Hepatocyte (in vitro differentiated cells): Measurements from ENCODE around the gene D2HGDH. TPM values are rescaled to one million over a fixed set of nuclear protein-coding genes. Genes with fewer than 3 reads are reported as not detected.

Experiments used
- DNase-seq: peaks from one replicate; pipeline ENCODE4 v3.0.0-alpha.2; 2016; ENCODE audit warnings: low spot score
- H2AFZ ChIP-seq: fragments of 200-600 bp; sonication (generic); 2 replicates; pipeline ENCODE4 v1.6.0; 2016; ENCODE audit warnings: antibody characterized with exemption, mild to moderate bottlenecking
- H3K27ac ChIP-seq: fragments of 200-600 bp; sonication (generic); 2 replicates; pipeline ENCODE4 v1.5.1; 2016; ENCODE audit warnings: mild to moderate bottlenecking
- H3K27me3 ChIP-seq: fragments of 200-600 bp; sonication (generic); 2 replicates; pipeline ENCODE4 v1.6.1; 2016
- H3K36me3 ChIP-seq: fragments of 200-600 bp; sonication (generic); replicated peaks from 2 replicates; pipeline ENCODE4 v1.5.1; 2016; ENCODE audit warnings: low read depth; ENCODE audit not compliant: insufficient read depth
- H3K4me1 ChIP-seq: fragments of 200-600 bp; sonication (generic); 2 replicates; pipeline ENCODE4 v1.5.1; 2016; ENCODE audit warnings: mild to moderate bottlenecking, moderate library complexity; ENCODE audit not compliant: insufficient read depth
- H3K4me2 ChIP-seq: fragments of 200-600 bp; sonication (generic); 2 replicates; pipeline ENCODE4 v1.6.0; 2016
- H3K4me3 ChIP-seq: fragments of 200-600 bp; sonication (generic); 2 replicates; pipeline ENCODE4 v1.5.1; 2016; ENCODE audit warnings: mild to moderate bottlenecking
- H3K79me2 ChIP-seq: fragments of 200-600 bp; sonication (generic); 2 replicates; pipeline ENCODE4 v1.6.0; 2017; ENCODE audit warnings: mild to moderate bottlenecking
- H3K9me2 ChIP-seq: fragments of 200-600 bp; sonication (generic); replicated peaks from 2 replicates; pipeline ENCODE4 v1.6.0; 2017; ENCODE audit warnings: mild to moderate bottlenecking; ENCODE audit not compliant: insufficient read depth
- H3K9me3 ChIP-seq: fragments of 200-600 bp; sonication (generic); 2 replicates; pipeline ENCODE4 v1.5.1; 2016; ENCODE audit warnings: low read depth, mild to moderate bottlenecking
- H4K20me1 ChIP-seq: fragments of 200-600 bp; sonication (generic); 2 replicates; pipeline ENCODE4 v1.6.0; 2016; ENCODE audit warnings: mild to moderate bottlenecking; ENCODE audit not compliant: insufficient read depth, poor library complexity, severe bottlenecking
- CTCF ChIP-seq: fragments of 200-600 bp; sonication (generic); IDR thresholded peaks from 2 replicates; pipeline ENCODE4 v1.5.1; 2016; ENCODE audit warnings: antibody characterized with exemption, mild to moderate bottlenecking; ENCODE audit not compliant: poor library complexity
- EZH2 ChIP-seq: fragments of 200-600 bp; sonication (generic); IDR thresholded peaks from 2 replicates; pipeline ENCODE4 v1.6.1; 2016; ENCODE audit warnings: antibody characterized with exemption, mild to moderate bottlenecking, borderline replicate concordance
- EZH2phosphoT487 ChIP-seq: fragments of 200-600 bp; sonication (generic); IDR thresholded peaks from one replicate; pipeline ENCODE4 v1.6.1; 2018; ENCODE audit warnings: antibody characterized with exemption, mild to moderate bottlenecking, low read depth, moderate library complexity; ENCODE audit not compliant: unreplicated experiment, severe bottlenecking
- WGBS: methylation state at CpG from one replicate; pipeline ENCODE4 v1.1.6; 2016; ENCODE audit warnings: low lambda C conversion rate; ENCODE audit errors: missing lambda C conversion rate; 5-methylcytosine and 5-hydroxymethylcytosine counted together
- polyA plus RNA-seq: library from polyadenylated mRNA; unstranded; fragments of >200 nt; fragmentation: Nextera tagmentation; extraction: Ambion mirVana; gene quantifications from 2 replicates; pipeline ENCODE4 v1.2.1, GENCODE V29; 2016
- total RNA-seq: library from RNA; depleted of rRNA; stranded (reverse); fragments of >200 nt; gene quantifications from 2 replicates; pipeline ENCODE4 v1.2.3, GENCODE V29; 2014

D2HGDH gene
- total and polyA plus RNA-seq, 2 experiments from 2014 or later: 12.9 to 41.2 TPM

- peaks cover 13% of the 10 kb centered on the region for H3K4me1 ChIP-seq
- peak overlapping the region; percentile 80 for H3K27ac ChIP-seq
- no peaks in the 10 kb centered on the region for H3K9me2 ChIP-seq
- no peaks in the 10 kb centered on the region for H3K9me3 ChIP-seq
- TF ChIP-seq EZH2phosphoT487 (no peak), EZH2 (no peak), CTCF (no peak)
- H4K20me1 ChIP-seq: peaks cover 8% of the 10 kb centered on the region
- H3K79me2 ChIP-seq: peaks cover 34% of the 10 kb centered on the region
- no peaks in the 10 kb centered on the region for H3K36me3 ChIP-seq
- no peak for DNase-seq
- H3K27me3 ChIP-seq: no peaks in the 10 kb centered on the region
- no peak overlapping the region for H2AFZ ChIP-seq
- WGBS: 67% methylated on average over 7 of the region's 11 CpGs
- peak overlapping the region; percentile 96 for H3K4me2 ChIP-seq
- H3K4me3 ChIP-seq: peak overlapping the region; percentile 96
These were observed 31.3 kb upstream of the D2HGDH start for GRCh38 chr2:241703032-241703604.

- H3K27me3 ChIP-seq: no peaks in the 10 kb centered on the region
- H3K36me3 ChIP-seq: peaks cover 4% of the 10 kb centered on the region
- TF ChIP-seq EZH2phosphoT487 (no peak), CTCF (no peak), EZH2 (no peak)
- no peaks in the 10 kb centered on the region for H3K9me3 ChIP-seq
- H3K9me2 ChIP-seq: no peaks in the 10 kb centered on the region
- H4K20me1 ChIP-seq: peaks cover 8% of the 10 kb centered on the region
- H3K4me2 ChIP-seq: no peak overlapping the region
- peaks cover 8% of the 10 kb centered on the region for H3K4me1 ChIP-seq
- H2AFZ ChIP-seq: no peak overlapping the region
- WGBS: 97% methylated on average over 6 of the region's 6 CpGs
- peaks cover 30% of the 10 kb centered on the region for H3K79me2 ChIP-seq
- DNase-seq: no peak
- no peak overlapping the region for H3K4me3 ChIP-seq
- no peak overlapping the region for H3K27ac ChIP-seq
These were observed 27.9 kb upstream of the D2HGDH start for GRCh38 chr2:241706537-241706936.

- Histone ChIP-seq H3K27ac (no peak overlapping the region), H3K36me3 (peaks cover 7% of the 10 kb centered on the region), H2AFZ (no peak overlapping the region), H3K9me2 (no peaks in the 10 kb centered on the region), H3K4me1 (no peaks in the 10 kb centered on the region), H3K4me2 (no peak overlapping the region), H3K27me3 (no peaks in the 10 kb centered on the region), H4K20me1 (peaks cover 4% of the 10 kb centered on the region), H3K79me2 (peaks cover 18% of the 10 kb centered on the region), H3K4me3 (no peak overlapping the region), H3K9me3 (no peaks in the 10 kb centered on the region)
- no peak for TF ChIP-seq CTCF
- no peak for TF ChIP-seq EZH2
- TF ChIP-seq EZH2phosphoT487: no peak
- 84% methylated on average over 10 of the region's 10 CpGs for WGBS
- no peak for DNase-seq
These were observed 25.6 kb upstream of the D2HGDH start for GRCh38 chr2:241708879-241709278.

GRCh38 chr2:241719093-241719492, 15.3 kb upstream of the D2HGDH start:
- H3K4me3 ChIP-seq: no peak overlapping the region
- no peaks in the 10 kb centered on the region for H4K20me1 ChIP-seq
- whole genome bisulfite sequencing: 96% methylated on average over 15 of the region's 16 CpGs
- H3K36me3 ChIP-seq: no peaks in the 10 kb centered on the region
- no peaks in the 10 kb centered on the region for H3K9me2 ChIP-seq
- H3K79me2 ChIP-seq: no peaks in the 10 kb centered on the region
- TF ChIP-seq EZH2phosphoT487: no peak
- TF ChIP-seq EZH2: no peak
- TF ChIP-seq CTCF: no peak
- no peaks in the 10 kb centered on the region for H3K27me3 ChIP-seq
- no peak overlapping the region for H3K4me2 ChIP-seq
- no peak overlapping the region for H2AFZ ChIP-seq
- H3K9me3 ChIP-seq: no peaks in the 10 kb centered on the region
- H3K4me1 ChIP-seq: no peaks in the 10 kb centered on the region
- H3K27ac ChIP-seq: no peak overlapping the region
- DNase-seq: no peak
